Measurements from ENCODE around the gene ZNF615.

- TF ChIP-seq CTCF (IDR thresholded peaks at IDR 0.05) (no peak), POLR2A (IDR thresholded peaks at IDR 0.05) (no peak)
Observed at GRCh38 chr19:52007451-52007805, 583 bp downstream of the ZNF615 start.

All from heart left ventricle (tissue), 13 donors.